ENCODE measurements around the gene SRA1.
"Not testable (repeated sequence)": the region's sequence is repeated elsewhere in the genome, so short reads cannot be mapped to it uniquely, and the experiment has no call there.

SRA1 gene

DNA sequence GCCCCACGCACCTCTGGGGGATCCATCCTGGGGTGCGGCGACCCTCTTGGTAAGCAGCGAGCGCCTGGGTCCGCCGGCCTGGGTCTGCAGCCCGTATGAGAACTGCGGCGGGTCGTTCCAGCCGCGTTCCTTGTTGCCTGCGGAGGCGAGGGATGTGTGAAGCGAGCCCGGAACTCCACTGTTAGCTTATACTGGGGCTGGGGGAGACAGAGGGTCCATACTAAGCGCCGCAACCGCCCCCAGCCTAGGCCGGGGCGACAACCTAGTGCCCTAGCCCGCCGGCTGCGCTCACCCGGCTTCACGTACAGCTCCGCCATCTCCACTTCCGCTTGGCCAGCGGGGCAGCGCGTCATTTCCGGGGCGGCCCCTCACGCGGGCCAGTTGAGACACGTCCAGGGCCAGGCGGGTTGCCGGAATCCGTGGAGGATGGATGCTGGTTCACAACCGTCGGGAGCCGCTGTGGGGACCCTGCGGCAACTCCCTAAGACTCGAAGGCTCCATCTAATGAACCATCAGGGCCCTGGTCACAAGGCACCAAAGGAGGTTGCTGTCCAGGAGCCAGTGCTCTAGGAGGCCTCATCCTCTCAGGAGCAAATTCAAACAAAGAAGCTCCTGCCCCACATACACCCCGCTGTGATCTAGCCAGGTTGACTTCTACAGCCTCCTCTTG lies at the start of gene SRA1:
SRA1 (minus strand) TSS at position 338 of the 670 bp plus-strand sequence; CDS start at position 317, 21 bp downstream.
- DNase-seq = peak; percentile 70 to 75 (median 70)

DNA sequence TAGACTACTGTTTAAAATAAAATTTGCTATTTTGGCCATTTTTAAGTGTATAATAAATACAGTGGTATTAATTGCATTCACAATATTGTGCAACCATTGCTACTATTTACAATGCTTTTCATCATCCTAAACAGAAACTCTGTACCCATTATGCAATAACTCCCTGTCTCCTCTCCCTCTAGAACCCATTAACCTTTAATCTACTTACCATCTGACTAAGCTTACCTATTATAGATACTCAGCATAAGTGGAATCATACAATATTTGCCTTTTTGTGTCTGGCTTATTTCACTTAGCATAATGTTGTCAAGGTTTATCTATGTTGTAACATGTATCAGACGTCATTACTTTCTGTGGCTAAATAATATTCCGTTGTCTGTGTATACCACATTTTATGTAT lies 49.8 kb upstream of the SRA1 start:
- DNase-seq = no peak

DNA sequence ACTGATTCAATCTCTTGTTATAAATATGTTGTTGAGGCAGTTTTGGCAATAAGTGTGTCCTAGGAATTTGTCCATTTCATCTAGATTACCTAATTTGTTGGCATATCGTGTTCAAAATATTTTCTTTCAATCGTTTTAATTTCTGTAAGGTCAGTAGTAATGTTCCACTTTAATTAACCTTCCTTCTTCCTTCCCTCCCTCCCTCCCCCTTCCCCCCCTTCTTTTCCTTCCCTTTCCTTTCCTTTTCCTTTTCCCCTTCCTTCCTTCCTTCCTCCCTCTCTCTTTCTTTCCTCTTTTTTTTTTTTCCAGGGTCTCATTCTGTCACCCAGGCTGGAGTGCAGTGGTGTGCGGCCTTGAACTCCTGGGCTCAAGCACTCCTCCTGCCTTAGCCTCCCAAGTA lies 48.6 kb upstream of the SRA1 start:
- DNase-seq = no peak

DNA sequence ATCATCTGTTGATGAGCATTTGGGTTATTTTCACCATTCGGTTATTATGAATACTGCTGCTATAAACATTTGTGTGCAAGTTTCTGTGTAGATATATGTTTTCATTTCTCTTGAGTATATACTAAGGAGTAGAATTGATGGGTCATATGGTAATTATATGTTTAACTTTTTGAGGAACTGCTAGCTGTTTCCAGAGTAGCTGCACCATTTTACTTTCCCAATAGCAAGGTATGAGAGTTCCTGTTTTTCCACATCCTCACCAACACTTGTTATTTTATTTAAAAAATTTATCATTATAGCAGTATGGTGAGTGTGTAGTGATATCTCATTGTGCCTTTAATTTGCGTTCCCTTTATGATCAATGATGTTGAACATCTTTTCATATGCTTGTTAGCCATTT lies 46.5 kb upstream of the SRA1 start:
- DNase-seq = no peak

DNA sequence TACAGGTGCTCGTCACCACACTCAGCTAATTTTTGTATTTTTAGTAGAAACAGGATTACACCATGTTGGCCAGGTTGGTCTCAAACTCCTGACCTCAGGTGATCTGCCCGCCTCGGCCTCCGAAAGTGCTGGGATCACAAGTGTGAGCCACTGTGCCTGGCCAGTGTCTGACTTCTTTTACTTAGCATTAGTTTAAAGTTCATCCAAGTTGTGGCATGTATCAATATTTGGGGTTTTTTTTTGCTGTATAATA lies 46.1 kb upstream of the SRA1 start:
- not testable (repeated sequence) for DNase-seq

DNA sequence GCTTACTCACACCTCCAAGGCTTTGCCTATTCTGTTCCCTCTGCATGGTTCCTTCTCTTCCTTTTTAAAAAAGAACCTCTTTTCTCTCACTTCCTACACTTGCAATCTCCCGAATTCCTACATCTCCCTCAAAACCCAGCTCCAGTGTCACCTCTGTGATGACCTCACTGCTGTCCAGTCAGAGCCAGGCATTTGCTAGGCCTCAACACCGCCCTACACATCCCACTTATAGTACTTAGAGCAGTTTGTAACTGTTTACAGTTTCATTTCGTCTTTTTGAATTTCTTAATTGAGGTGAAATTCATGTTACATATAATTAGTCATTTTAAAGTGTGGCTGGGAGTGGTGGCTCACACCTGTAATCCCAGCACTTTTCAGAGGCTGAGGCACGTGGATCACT lies 44.9 kb upstream of the SRA1 start:
- no peak for DNase-seq

DNA sequence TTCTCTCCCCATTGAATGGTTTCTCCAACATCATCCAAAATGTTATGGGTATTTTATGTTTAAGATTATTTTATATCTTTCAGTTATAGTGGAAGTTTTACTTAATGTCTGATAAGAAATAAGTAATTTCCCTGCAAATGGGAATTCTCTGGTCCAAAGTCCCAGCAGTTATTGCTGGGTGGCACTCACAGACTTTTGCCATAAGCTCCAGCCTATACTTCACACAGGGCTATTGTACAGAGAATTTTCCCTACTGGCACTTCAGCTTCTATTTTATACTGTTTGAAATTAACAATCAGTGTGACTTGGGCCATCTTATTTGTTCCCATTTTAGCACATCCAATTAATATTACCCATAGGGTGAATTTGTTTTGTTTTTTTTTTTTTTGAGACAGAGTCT lies 42.8 kb upstream of the SRA1 start:
- no peak for DNase-seq

DNA sequence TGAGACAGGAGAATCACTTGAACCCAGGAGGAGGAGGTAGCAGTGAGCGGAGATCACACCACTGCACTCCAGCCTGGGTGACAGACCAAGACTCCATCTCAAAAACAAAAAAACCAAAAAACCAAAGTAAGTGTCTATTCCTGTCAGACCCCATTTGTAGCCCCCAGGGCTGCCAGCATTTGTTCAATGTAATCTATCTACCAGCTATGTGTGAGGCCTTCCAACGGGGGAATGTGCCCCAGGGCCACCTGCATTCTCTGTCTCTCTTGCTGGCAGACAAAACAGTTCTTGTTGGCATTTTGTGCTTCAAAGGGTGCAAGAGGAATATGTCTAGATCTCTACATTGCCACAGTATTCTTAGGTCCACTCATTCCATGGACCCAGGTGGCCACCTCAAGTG lies 41.6 kb upstream of the SRA1 start:
- no peak for DNase-seq

DNA sequence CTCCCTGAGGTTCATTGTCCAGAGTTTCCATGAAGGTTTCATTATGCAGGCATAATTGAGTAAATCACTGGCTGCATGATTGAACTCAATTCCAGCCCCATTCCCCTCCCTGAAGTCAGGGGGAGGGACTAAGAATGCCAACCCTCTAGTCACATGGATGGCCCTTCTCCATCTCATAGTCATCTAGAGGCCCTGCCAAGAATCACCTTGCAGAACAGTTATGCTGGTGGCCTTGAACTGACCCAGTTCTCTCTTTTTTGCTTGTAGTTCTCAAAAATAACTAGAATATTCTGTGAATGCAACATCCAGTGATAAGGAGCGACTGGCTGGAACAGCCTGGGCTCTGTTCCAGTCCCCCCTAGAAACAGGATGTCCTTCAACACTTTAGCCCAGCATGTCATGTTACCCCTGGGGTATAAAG lies 39.1 kb upstream of the SRA1 start:
- DNase-seq = no peak

DNA sequence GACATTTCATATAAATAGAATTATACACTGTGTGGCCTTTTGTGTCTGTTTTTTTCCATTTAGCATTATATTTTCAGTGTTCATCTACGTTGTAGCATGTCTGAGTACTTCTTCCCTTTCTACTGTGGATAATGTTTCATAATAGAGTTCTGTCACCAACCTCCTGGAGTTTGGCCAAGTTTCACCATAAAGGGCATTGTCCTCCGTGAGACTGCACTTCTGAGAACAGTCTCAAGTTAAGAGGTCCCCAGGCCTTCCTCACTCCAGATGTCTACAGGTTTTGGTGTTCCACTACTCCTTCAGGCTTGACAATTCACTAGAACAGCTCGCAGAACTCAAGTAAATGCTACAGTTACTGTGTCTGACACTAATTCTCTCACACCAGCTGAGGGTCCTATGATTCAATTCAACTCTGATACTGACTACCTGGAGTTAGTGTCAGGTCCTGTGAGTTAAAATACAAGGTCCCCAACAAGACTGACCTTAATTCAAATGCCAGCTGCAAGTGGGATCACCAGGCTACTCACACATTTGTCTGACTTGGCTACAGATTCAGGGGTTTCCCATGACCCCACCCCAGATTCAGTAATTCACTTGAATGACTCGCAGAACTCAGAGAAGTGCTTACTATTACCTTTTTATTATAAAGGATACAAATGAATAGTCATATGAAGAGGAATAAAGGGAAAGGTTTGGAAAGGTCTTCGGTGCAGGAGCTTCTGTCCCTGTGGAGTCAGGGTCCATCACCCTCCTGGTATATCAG lies 38.4 kb upstream of the SRA1 start:
- no peak for DNase-seq

DNA sequence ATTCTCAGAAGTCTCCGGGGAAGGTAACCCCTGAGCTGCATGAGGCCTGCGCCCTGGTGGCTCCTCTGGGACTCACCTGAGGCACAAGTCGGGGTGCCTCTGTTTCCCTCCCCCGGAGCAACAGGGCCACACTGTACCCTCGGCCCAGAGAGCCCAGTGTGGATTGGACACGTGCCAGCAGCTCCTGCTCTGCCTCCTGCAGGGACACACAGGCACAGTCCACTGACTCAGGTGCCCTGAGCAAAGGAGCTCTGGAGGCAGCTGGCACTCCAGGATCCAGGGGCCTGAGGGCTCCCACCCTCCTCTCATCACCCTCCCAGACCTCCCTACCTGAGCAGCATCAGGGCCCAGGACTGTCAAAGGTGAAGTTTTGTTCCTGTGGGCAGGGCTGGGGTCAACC lies 36.9 kb upstream of the SRA1 start:
- no peak for DNase-seq

DNA sequence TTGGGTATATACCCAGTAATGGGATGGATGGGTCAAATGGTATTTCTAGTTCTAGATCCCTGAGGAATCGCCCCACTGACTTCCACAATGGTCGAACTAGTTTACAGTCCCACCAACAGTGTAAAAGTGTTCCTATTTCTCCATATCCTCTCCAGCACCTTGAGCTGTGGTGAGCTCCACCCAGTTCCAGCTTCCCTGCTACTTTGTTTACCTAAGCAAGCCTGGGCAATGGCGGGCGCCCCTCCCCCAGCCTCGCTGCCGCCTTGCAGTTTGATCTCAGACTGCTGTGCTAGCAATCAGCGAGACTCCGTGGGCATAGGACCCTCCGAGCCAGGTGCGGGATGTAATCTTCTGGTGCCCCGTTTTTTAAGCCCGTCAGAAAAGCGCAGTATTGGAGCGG lies 35.8 kb upstream of the SRA1 start:
- DNase-seq = not testable (repeated sequence)

DNA sequence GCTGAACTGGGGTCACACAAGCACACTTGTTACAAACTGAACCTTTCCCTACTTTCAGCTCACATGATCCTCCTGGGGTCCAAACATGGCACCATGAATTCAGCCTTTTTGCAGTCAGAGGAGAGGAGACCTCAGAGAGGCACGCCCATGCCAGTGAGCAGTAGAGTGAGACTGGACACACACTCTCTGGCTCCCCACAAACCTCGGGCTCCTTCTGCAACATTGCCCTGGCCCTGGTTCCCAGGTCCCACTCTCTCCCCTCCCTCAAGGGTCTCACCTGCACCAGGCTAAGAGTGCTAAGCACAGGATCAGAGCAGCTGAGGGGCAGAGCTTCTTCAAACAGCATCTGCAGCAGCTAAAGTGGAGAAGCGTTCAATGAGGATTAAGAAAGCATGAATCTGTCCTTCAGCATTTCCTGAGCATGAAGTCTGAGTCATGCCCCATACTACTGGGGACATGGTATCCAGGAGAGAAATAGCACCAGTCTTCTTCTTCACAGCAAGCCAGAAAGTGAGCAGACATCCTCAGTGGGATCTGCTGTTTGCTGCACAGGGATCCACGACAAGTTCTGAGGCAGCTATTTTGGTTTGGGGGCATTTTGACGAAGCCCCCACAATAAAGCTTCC lies 34.6 kb upstream of the SRA1 start:
- DNase-seq = no peak

DNA sequence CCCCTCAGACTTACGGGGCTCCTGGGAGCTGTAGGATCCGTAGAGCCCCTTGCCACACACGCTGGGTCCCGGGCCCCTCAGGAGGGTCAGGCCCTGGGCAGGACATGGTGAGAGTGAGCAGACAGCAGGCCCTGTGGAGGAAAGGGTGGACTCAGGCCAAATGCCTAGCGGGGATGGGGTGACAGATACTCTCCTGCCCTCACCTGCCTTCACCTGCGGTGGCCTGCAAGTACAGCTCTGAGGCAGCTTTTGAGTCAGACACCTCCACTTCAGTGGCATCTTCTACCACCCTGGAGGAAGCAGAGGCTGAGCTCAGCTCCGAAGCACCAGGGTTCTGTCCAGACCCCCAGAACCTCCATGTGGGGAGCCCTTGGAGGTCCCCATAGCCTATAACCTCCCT lies 33.6 kb upstream of the SRA1 start:
- DNase-seq = no peak

DNA sequence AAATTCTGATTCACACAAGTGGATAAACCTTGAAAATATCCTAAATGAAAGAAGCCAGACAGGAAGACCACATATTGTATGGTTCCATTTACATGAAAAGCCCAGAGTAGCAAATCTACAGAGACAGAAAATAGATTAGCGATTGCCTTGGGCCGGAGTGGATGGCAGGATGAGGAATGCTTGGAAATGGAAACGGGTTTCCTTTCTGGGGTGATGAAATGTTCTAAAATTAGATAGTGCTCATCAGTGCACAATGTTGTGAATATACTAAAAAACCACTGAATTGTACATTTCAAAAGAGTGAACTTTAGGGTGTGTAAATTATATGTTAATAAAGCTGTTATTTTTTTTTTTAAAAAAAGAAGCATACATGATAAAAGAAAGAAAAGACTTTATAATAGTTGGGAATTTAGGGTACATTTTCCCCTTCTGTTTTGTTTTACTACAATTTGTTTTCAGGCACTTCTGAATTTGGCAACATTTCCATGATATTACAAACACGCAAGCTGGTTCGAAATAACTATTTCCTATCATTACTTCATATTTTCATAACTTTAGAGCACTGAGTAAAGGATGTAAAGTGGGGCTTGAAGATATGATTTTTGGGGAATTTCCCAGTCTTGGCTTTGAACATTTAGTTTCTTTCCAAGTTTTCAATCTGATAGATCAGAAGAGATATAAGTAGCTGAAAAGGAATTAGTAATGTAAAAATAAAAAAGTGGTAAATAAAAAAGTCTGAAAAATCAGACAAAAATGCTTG lies 31.2 kb upstream of the SRA1 start:
- no peak for DNase-seq

DNA sequence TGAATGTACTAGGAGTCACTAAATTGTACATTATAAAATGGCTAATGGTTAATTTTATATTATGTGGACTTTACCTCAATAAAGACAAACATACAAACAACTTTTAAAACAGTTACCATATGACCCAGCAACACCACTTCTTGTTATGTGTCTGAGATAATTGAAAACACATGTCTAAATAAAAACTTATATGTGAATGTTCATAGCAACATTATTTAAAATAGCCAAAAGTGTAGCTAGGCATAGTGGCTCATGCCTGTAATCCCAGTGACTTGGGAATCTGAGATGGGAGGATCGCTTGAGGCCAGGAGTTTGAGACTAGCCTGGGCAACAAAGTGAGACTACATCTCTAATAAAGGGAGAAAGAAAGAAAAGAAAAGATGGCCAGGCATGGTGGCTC lies 30.2 kb upstream of the SRA1 start:
- DNase-seq = no peak

DNA sequence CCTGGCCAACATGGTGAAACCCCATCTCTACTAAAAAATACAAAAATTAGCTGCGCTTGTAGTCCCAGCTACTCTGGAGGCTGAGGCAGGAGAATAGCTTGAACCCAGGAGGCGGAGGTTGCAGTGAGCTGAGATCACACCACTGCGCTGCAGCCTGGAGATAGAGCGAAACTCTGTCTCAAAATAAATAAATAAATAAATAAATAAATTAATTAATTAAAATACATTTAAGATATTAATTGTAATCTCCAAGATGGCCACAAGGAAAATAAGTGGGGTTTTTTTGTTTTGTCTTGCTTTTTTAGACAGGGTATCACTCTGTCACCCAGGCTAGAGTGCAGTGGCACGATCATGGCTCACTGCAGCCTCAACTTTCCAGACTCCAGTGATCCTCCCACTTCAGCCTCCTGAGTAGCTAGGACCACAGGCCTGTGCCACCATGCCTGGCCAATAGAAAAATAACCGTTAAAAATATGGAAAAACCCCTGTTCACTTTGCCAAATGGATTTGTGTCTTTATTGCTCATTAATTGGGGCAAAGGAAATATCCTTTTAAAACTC lies 22.0 kb upstream of the SRA1 start:
- DNase-seq = not testable (repeated sequence)

DNA sequence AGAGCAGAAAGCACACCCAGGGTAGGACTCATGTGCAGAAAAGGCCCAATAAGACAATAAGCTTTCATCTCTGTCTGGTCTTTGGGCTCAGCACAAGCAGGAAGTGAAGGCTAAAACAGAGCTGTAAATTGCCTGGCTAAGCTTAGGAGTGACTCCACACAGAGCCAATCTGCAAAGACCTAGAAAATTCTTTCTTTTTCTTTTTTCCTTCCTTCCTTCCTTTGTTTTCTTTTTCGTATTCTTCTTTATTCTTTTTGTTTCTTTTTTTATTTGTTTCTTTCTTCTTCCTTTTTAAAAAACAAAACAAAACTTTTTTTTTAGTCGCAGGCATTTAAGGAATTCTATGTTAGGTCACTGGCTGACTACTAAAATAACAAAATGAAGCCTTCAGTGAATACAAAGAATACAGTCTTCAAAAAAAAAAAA lies 19.5 kb upstream of the SRA1 start:
- DNase-seq = no peak

DNA sequence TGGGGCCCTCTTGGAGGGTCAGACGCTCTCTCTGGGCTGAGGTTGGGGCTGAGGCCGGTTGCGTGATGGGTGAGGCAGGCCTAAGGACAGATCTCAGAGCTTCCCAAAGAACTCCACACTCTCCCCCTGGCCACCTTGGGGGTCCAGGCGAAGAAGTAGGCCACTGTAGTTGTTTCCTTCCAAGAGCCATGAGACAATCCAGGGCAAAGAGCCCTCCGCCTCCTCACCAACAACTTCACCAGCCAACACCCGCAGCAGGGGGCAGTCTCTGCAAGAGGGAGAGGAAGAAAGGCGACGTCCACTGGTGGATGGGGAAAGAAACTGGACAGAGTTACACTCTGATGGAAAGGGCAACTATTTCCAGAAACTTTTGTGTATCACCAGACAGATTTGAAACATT lies 18.0 kb upstream of the SRA1 start:
- no peak for DNase-seq

DNA sequence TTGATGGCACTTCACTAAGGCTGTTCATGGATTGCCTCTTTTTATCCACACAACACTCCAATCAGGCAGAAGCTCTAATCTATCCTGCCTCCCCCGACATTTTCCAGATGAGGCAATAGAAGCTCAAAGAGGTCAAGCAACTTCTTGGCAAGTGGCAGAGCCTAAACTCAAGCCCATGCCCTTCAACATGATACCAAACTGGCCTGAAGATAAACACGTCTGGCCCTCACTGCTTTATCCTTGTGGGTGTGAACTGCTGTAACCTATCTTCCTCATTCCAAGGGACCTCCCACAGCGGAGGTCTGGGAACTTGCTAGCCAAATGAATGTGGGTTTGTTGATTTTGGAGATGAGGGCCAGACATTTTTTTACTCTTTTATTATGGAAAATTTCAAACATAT lies 16.9 kb upstream of the SRA1 start:
- DNase-seq = no peak

DNA sequence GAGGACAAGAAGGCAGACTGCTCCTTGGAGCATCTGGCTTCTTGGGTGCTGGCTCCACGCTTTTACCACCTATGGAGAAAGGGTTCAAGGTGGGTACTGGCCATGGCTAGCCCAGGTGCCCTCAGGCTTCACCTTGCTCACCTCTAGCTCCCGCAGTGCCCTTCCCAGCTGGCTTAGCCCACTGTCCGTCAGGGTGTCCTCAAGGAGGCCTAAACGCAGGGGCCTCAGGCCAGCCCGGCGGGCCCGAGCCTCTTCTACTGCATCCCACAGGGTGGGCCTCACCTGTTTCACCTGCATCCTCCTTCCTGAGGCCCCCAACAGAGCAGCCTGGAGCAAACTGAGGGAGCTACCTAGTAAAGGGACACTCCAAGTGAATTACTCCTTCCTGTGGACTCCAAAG lies 16.4 kb upstream of the SRA1 start:
- DNase-seq = no peak

DNA sequence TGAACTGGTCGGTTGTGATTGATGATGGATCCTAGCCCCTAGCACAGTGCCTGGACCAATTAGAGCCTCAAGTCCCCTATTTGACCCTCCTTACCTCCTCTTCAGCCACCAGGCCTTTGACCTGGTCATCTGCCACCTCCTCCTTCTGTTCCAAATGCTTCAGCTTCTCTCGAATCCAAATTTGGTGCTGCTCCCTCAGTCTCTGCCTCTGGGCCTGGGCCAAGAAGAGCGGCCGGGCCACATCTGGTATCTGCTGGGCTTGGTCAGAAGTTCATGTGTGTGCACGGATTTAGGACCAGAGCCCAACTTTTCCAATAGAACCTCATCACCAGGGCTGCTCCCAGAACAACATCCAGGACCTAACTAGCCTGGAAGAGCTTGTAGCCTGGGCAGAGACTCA lies 13.8 kb upstream of the SRA1 start:
- DNase-seq = no peak

DNA sequence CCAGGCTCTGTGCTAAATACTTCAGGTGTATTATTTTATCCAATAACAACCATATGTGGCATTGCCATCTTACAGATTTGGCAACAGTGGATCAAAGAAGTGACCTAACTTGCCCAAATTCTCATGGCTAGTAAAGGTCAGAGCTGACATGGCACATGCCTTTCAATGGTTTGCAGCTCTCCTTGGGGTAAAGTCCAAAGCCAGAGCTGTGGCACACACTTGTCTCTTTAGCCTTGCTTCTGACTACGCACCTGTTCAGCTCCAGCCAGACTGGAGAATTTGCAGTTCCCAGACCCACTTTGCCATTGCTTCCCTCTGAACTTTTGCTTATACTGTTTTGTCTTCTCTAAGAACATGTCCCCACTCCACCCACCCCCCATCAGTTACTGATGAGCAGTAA lies 13.2 kb upstream of the SRA1 start:
- no peak for DNase-seq

DNA sequence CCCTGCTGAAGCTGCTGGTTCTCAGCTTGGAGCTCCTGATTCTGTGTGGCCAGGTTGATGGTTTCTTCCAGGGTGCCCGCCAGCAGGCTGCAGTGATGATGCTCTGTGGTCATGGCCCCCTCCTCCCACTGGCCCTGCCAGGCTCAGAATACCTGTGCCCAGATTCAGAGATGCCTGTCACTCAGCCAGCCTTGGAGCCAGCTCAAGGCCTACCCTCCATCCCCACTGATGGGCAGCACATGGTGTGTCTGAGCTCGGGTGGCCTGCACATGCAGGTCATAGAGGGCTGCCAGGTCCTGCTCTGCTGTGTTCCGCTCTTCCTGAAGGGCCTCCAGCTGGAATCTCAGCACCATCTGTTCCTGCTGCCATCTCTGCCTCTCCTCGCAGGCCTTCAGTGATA lies 12.8 kb upstream of the SRA1 start:
- no peak for DNase-seq
